ENCODE data around the gene MGAT3.

DNA sequence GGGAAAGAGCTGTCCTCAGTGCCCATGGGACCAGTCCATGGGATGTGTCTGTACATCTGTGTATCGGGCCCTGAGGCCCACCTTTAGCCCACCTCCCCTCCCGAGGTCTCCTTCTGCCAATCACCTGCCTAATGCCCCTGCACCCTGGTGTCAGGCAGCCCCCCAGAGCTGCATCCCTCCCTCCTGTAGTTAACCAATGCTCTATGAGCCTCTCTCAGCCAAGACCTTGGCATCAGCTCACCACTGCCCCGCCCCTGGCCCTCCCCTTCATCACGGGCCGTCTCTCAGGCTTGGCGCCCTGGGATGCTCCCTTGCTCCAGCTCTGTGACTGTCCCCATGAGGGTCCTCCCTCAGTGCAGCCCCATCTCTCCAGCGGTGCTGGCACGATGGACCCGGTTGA, 18.5 kb downstream of the MGAT3 start:
- no peak for TF ChIP-seq EZH2 (IDR thresholded peaks at IDR 0.05; ENCODE audit: borderline replicate concordance)
- TF ChIP-seq, protein P1, sequence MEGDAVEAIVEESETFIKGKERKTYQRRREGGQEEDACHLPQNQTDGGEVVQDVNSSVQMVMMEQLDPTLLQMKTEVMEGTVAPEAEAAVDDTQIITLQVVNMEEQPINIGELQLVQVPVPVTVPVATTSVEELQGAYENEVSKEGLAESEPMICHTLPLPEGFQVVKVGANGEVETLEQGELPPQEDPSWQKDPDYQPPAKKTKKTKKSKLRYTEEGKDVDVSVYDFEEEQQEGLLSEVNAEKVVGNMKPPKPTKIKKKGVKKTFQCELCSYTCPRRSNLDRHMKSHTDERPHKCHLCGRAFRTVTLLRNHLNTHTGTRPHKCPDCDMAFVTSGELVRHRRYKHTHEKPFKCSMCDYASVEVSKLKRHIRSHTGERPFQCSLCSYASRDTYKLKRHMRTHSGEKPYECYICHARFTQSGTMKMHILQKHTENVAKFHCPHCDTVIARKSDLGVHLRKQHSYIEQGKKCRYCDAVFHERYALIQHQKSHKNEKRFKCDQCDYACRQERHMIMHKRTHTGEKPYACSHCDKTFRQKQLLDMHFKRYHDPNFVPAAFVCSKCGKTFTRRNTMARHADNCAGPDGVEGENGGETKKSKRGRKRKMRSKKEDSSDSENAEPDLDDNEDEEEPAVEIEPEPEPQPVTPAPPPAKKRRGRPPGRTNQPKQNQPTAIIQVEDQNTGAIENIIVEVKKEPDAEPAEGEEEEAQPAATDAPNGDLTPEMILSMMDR (IDR thresholded peaks at IDR 0.05; ENCODE audit: poor library complexity) = no peak
- TF ChIP-seq EZH2phosphoT487 (IDR thresholded peaks at IDR 0.05; ENCODE audit: low read depth, severe bottlenecking, unreplicated experiment) = no peak
